NOMO-1 (cell line): ENCODE results near the gene FIGN.

Experiments
- DNase-seq, 2 experiments: peaks; one replicate each; lab custom pipeline; 2025; ENCODE audit not compliant: unreplicated experiment in 2 of 2; lab: John Stamatoyannopoulos, UW

Gene FIGN

GRCh38 chr2:163737563-163737962, 1.8 kb upstream of the FIGN start:
- no peak for DNase-seq

- DNase-seq, result no peak
These were observed 1.3 kb upstream of the FIGN start for GRCh38 chr2:163737190-163737439.

DNA sequence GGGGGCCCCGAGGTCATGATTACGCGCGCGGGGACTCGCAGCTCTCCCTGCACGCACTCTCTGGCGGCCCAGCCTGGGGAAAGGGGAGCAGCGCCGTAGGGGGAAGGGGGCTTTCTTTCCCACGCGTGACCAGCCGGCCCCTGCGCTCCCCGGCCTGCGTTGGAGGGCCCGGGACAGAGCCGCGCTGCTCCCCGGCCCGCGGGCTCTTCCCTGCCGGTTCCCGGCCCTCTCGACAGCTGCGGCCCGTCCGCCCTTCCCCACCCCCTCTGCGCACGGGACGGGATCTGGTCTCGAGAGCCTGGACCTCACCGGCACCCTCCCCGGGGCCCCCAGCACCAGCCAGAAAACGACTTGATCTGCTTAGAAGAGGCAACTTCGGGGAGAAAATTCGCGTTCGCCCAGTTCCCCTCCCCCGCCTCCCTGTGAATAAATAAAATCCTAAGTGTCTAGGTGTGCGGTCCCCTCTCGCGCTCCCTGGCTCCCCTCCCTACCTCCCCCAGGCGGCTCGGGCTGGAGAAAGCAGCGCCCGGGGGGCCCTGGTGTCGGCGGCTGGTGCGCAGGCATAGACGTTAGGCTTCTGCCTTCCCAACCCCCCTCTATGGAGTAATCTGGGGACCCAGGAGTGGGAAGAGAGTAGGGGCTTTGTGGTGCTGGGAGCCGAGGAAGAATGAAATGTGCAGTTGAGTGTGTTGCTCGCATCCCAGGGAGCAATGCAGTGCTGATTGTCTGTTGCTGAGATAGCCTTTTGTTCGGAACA, 803 bp upstream of the FIGN start:
- DNase-seq, result no peak

GRCh38 chr2:163734881-163735684, 725 bp downstream of the FIGN start:
- no peak for DNase-seq

DNA sequence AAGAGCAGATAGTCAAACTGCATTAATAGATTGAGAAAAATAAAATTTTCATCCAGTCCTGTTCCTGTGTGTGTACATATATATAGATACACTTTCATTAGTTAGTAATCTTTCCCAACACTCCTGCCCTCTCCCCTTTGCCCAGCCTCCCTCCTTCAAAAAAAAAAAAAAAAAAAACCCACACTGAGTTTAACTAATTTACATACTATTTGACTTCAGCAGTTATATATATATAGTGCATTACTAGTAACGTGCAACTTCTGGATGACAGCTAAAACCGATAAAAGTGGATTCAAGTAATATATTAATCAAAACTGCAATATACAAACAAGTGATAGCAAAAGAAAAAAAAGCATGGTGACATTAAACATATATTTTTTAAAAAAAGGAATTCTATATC, 1.4 kb downstream of the FIGN start:
- DNase-seq, result no peak

DNA sequence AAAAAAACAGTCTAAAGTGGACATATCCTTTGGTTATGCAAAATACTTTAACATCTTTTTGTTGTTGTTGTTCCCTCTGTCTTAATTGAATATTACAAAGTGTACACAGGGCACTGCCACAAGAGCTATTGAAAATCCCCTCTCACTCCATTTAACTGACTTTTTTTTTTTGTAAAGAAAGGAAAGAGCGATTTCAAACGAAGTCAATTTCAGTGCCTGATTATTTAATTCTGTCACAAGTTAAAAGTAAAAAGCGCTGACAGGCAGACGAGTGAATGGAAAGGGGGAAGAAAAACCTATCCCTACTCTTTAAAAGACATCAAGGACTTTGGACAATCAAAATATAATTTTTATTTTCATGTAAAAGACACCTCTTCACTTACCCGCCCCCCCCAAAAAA, 1.9 kb downstream of the FIGN start:
- DNase-seq, result no peak

- DNase-seq, result no peak
These were observed 2.4 kb downstream of the FIGN start for GRCh38 chr2:163733301-163733938.

DNA sequence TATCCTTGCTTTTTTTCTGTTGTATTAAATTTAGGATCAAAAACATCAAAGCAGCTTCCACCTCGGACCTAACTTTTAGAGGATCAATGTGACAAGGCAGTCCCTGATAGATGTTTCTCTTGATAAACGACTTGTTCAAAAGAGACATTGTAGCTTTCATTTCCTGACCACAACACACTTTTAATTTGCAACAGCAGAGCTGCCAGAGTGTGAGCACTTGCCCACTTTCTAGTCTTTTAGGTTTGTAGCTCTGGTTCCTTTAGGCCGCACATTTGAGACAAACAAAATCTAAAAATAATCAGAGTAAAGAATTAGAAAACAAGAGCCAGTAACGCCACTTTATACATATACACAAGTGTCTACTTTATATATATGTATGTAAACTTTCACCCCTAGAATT, 3.1 kb downstream of the FIGN start:
- no peak for DNase-seq

DNA sequence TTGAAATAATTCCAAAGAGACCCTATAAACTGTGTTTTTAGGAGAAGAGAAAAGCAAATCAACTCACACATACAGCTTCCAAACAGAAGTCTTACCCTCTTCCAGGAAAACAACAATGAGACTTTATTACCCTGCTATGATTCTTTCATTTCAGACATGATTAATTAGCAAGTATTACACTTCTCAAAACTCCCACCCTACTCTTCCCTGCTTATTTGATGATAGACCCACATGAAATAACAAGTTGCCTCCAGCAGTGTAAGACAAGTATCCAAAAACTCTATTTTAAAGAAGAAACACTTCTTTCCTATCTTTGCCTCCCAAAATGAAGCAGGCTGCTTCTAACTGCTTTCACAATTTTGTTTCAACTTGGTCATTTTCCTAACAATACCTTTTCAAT, 4.1 kb downstream of the FIGN start:
- no peak for DNase-seq

- no peak for DNase-seq
These were observed 5.3 kb downstream of the FIGN start for GRCh38 chr2:163730556-163730955.

- no peak for DNase-seq
These were observed 6.1 kb downstream of the FIGN start for GRCh38 chr2:163729636-163730273.

- no peak for DNase-seq
These were observed 11.9 kb downstream of the FIGN start for GRCh38 chr2:163723881-163724280.

- no peak for DNase-seq
These were observed 12.5 kb downstream of the FIGN start for GRCh38 chr2:163723348-163723747.

DNA sequence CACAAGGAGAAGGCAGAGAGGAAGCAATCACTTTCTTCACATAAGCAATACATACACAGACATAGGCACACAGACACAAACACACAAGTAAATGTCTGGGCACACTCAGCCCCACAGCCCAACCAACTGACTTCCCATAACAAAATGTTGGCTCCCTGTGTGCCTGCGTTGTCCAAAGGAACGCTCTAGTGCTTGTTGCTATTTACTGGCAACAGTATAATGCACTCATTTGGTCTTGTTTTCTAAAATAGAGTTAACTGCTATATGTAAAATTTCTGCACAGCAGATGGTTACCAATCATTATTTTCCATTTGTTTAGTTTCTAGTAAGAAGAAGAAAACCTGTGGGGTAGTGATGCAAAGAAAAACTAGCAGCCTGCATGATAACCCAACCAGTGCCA, 16.5 kb downstream of the FIGN start:
- no peak for DNase-seq

GRCh38 chr2:163717993-163718680, 17.7 kb downstream of the FIGN start:
- no peak for DNase-seq

- DNase-seq, result no peak
These were observed 18.3 kb downstream of the FIGN start for GRCh38 chr2:163717515-163717914.

- no peak for DNase-seq
These were observed 19.7 kb downstream of the FIGN start for GRCh38 chr2:163716101-163716500.

DNA sequence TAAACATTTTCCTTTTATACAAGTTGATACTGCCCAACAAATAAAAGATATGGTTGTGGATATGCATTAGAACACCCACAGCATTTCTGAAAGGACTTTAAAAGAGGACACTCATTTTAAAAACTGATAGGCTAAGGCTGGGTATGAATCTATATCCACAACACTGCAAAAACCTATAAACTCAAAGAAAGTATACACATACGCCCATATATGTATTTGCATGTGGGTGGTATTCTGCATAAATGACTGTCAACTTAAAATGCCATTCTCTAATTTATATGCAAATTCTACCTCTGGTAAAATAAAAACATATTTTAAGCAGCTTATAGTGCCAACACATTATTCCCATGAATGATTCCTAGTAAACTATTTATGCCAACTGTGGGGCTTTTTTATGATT, 20.1 kb downstream of the FIGN start:
- no peak for DNase-seq

- no peak for DNase-seq
These were observed 20.6 kb downstream of the FIGN start for GRCh38 chr2:163715199-163715598.

- DNase-seq, result no peak
These were observed 22.1 kb downstream of the FIGN start for GRCh38 chr2:163713534-163714311.
